Smooth muscle cell (in vitro differentiated cells): Measurements from ENCODE around the gene MYO7B. TPM values are rescaled to one million over a fixed set of nuclear protein-coding genes. Genes with fewer than 3 reads are reported as not detected.

Source experiments
- DNase-seq: peaks from one replicate; lab custom pipeline; 2025; ENCODE audit not compliant: unreplicated experiment; lab: John Stamatoyannopoulos, UW
- H2AFZ ChIP-seq: fragments of 200-600 bp; sonication (generic); 2 replicates; pipeline ENCODE4 v1.6.0; 2016; ENCODE audit warnings: antibody characterized with exemption, low read depth, mild to moderate bottlenecking
- H3F3A ChIP-seq: fragments of 200-600 bp; sonication (generic); 2 replicates; pipeline ENCODE4 v1.6.0; 2017; ENCODE audit warnings: antibody characterized with exemption, low read depth
- H3K27ac ChIP-seq: fragments of 200-600 bp; sonication (generic); 2 replicates; pipeline ENCODE4 v1.5.1; 2016; ENCODE audit warnings: low read depth, mild to moderate bottlenecking
- H3K27me3 ChIP-seq: fragments of 200-600 bp; sonication (generic); 2 replicates; pipeline ENCODE4 v1.6.1; 2016; ENCODE audit warnings: low read depth, mild to moderate bottlenecking
- H3K36me3 ChIP-seq: fragments of 200-600 bp; sonication (generic); 2 replicates; pipeline ENCODE4 v1.5.1; 2016; ENCODE audit warnings: low read depth
- H3K4me1 ChIP-seq: fragments of 200-600 bp; sonication (generic); 2 replicates; pipeline ENCODE4 v1.5.1; 2016; ENCODE audit warnings: low read depth
- H3K4me2 ChIP-seq: fragments of 200-600 bp; sonication (generic); 2 replicates; pipeline ENCODE4 v1.6.0; 2016; ENCODE audit warnings: mild to moderate bottlenecking
- H3K4me3 ChIP-seq: fragments of 200-600 bp; sonication (generic); 2 replicates; pipeline ENCODE4 v1.5.1; 2016; ENCODE audit warnings: mild to moderate bottlenecking
- H3K79me2 ChIP-seq: fragments of 200-600 bp; sonication (generic); 2 replicates; pipeline ENCODE4 v1.6.0; 2016; ENCODE audit warnings: low read depth, mild to moderate bottlenecking
- H3K9ac ChIP-seq: fragments of 200-600 bp; sonication (generic); 2 replicates; pipeline ENCODE4 v1.6.0; 2016; ENCODE audit warnings: low read depth
- H3K9me3 ChIP-seq: fragments of 200-600 bp; sonication (generic); replicated peaks from 2 replicates; pipeline ENCODE4 v1.5.1; 2016; ENCODE audit warnings: low read depth
- H4K20me1 ChIP-seq: fragments of 200-600 bp; sonication (generic); 2 replicates; pipeline ENCODE4 v1.6.0; 2016; ENCODE audit warnings: low read depth
- CTCF ChIP-seq: fragments of 200-600 bp; sonication (generic); IDR thresholded peaks from 2 replicates; pipeline ENCODE4 v1.5.1; 2017; ENCODE audit warnings: borderline replicate concordance, mild to moderate bottlenecking, antibody characterized with exemption; ENCODE audit not compliant: insufficient read depth, poor library complexity, severe bottlenecking
- WGBS: methylation state at CpG from one replicate; pipeline ENCODE4 v1.1.7; 2016; ENCODE audit warnings: low lambda C conversion rate; 5-methylcytosine and 5-hydroxymethylcytosine counted together
- polyA plus RNA-seq: library from polyadenylated mRNA; unstranded; fragments of >200 nt; fragmentation: Nextera tagmentation; extraction: Ambion mirVana; gene quantifications from 2 replicates; pipeline ENCODE4 v1.2.1, GENCODE V29; 2016
- total RNA-seq: library from RNA; depleted of rRNA; stranded (reverse); fragments of >200 nt; gene quantifications from 2 replicates; pipeline ENCODE4 v1.2.3, GENCODE V29; 2014

The MYO7B gene
- total and polyA plus RNA-seq, 2 experiments from 2014 or later, result 0.09 to 0.35 TPM

GRCh38 chr2:127623388-127624319, 88.2 kb downstream of the MYO7B start:
- H4K20me1 ChIP-seq, result no peaks in the 10 kb centered on the region
- no peaks in the 10 kb centered on the region for H3K9me3 ChIP-seq
- H3K4me3 ChIP-seq, result no peak overlapping the region
- no peaks in the 10 kb centered on the region for H3K27me3 ChIP-seq
- H2AFZ ChIP-seq, result no peak overlapping the region
- H3K36me3 ChIP-seq, result no peaks in the 10 kb centered on the region
- no peak overlapping the region for H3K27ac ChIP-seq
- 88% methylated on average over 38 of the region's 38 CpGs for WGBS
- no peaks in the 10 kb centered on the region for H3F3A ChIP-seq
- DNase-seq, result no peak
- H3K9ac ChIP-seq, result no peak overlapping the region
- H3K79me2 ChIP-seq, result no peaks in the 10 kb centered on the region
- no peak for TF ChIP-seq CTCF
- H3K4me2 ChIP-seq, result no peak overlapping the region
- H3K4me1 ChIP-seq, result no peaks in the 10 kb centered on the region

GRCh38 chr2:127624320-127624755, 88.9 kb downstream of the MYO7B start:
- no peaks in the 10 kb centered on the region for H3K27me3 ChIP-seq
- no peak overlapping the region for H3K4me2 ChIP-seq
- DNase-seq, result no peak
- H3K4me3 ChIP-seq, result no peak overlapping the region
- H3K27ac ChIP-seq, result no peak overlapping the region
- no peaks in the 10 kb centered on the region for H3K9me3 ChIP-seq
- H3K79me2 ChIP-seq, result no peaks in the 10 kb centered on the region
- no peaks in the 10 kb centered on the region for H4K20me1 ChIP-seq
- 97% methylated on average over 5 of the region's 5 CpGs for WGBS
- no peaks in the 10 kb centered on the region for H3K4me1 ChIP-seq
- H2AFZ ChIP-seq, result no peak overlapping the region
- no peak for TF ChIP-seq CTCF
- no peaks in the 10 kb centered on the region for H3F3A ChIP-seq
- H3K9ac ChIP-seq, result no peak overlapping the region
- H3K36me3 ChIP-seq, result no peaks in the 10 kb centered on the region

GRCh38 chr2:127624756-127625571, 89.5 kb downstream of the MYO7B start:
- TF ChIP-seq CTCF, result no peak
- 93% methylated on average over 23 of the region's 23 CpGs for WGBS

More at GRCh38 chr2:127624756-127625571, 89.5 kb downstream of the MYO7B start:
- H2AFZ ChIP-seq, result no peak overlapping the region
- H3K79me2 ChIP-seq, result no peaks in the 10 kb centered on the region
- no peak overlapping the region for H3K27ac ChIP-seq
- no peak overlapping the region for H3K4me3 ChIP-seq
- H3K9me3 ChIP-seq, result no peaks in the 10 kb centered on the region
- H3K27me3 ChIP-seq, result no peaks in the 10 kb centered on the region
- H3K36me3 ChIP-seq, result no peaks in the 10 kb centered on the region
- H3K4me2 ChIP-seq, result no peak overlapping the region
- H4K20me1 ChIP-seq, result no peaks in the 10 kb centered on the region
- no peaks in the 10 kb centered on the region for H3F3A ChIP-seq
- H3K9ac ChIP-seq, result no peak overlapping the region
- DNase-seq, result no peak
- H3K4me1 ChIP-seq, result no peaks in the 10 kb centered on the region
